ENCODE data around the gene PARD3.

- no peak for TF ChIP-seq CTCF (IDR thresholded peaks at IDR 0.05; ENCODE audit: insufficient read depth, low read depth, low read length)
- TF ChIP-seq EZH2 (IDR thresholded peaks at IDR 0.05; ENCODE audit: insufficient read depth, low read length): no peak
Observed at GRCh38 chr10:34183016-34183796, 631.9 kb downstream of the PARD3 start.

Data from astrocyte (in vitro differentiated cells and primary cell).